ENCODE results near the gene KCNJ2.

DNA sequence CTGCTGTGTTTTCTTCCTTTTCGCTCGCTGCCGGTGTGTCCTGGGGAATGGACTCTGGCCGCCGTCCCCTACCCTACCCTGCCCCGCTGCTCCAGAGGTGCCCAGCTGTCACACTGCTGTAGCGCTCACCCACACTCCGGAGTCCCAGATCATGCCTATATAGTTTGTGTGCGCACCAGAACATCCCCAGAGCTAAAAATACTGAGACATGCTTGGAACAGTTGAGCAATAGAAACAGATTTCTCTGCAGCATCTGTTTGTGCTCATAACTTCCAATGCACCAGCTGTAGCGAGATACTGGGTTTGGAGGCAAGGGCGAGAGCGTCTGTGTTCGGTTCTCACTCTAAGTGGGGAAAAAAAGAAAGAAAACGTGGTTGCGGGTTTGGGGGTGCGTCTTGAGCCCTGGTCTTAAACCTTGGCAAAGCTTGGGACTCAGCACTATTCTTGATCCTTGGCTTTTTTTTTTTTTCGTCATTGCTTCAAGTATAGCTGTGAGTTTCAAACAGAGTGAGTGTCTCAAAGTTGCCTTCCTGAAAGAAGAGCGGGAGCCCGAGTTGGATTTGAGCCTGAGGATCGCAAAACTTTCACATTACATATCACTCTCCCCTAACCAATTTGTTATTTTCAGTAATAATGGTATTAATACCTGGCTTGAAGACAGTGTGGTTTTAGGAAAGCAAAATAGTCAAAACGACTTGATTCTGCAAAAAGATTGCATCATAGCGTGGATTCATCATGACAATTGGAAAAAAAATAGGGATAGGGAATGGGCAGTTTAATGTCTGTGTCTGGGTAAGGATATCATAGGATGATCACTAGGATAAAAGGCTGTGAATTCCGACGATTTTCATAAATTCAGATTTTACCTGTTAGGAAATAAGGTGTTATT, 621 bp downstream of the KCNJ2 start:
- TF ChIP-seq POLR2AphosphoS5 (IDR thresholded peaks at IDR 0.05; ENCODE audit: insufficient read depth in 1 of 2, low read depth in 1 of 2) = no peak
- TF ChIP-seq, protein P1, sequence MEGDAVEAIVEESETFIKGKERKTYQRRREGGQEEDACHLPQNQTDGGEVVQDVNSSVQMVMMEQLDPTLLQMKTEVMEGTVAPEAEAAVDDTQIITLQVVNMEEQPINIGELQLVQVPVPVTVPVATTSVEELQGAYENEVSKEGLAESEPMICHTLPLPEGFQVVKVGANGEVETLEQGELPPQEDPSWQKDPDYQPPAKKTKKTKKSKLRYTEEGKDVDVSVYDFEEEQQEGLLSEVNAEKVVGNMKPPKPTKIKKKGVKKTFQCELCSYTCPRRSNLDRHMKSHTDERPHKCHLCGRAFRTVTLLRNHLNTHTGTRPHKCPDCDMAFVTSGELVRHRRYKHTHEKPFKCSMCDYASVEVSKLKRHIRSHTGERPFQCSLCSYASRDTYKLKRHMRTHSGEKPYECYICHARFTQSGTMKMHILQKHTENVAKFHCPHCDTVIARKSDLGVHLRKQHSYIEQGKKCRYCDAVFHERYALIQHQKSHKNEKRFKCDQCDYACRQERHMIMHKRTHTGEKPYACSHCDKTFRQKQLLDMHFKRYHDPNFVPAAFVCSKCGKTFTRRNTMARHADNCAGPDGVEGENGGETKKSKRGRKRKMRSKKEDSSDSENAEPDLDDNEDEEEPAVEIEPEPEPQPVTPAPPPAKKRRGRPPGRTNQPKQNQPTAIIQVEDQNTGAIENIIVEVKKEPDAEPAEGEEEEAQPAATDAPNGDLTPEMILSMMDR (IDR thresholded peaks at IDR 0.05) = no peak

Data from vagina (tissue), 2 donors.